ENCODE data around the gene OPHN1.
"Not testable (repeated sequence)": the region's sequence is repeated elsewhere in the genome, so short reads cannot be mapped to it uniquely, and the experiment has no call there.

OPHN1 gene

GRCh38 chrX:68163441-68163840 lies 269.9 kb downstream of the OPHN1 start:
- no peak for DNase-seq (ENCODE audit: low read depth in 3 of 3)

- no peak for DNase-seq (ENCODE audit: low read depth in 3 of 3)
These were observed 285.4 kb downstream of the OPHN1 start for GRCh38 chrX:68147848-68148247.

- DNase-seq (ENCODE audit: low read depth in 3 of 3): no peak
These were observed 287.2 kb downstream of the OPHN1 start for GRCh38 chrX:68146054-68146453.

- no peak for DNase-seq (ENCODE audit: low read depth in 3 of 3)
These were observed 293.5 kb downstream of the OPHN1 start for GRCh38 chrX:68139791-68140190.

GRCh38 chrX:68133181-68133580 lies 300.1 kb downstream of the OPHN1 start:
- no peak for DNase-seq (ENCODE audit: low read depth in 3 of 3)

- DNase-seq (ENCODE audit: low read depth in 3 of 3): no peak
These were observed 300.5 kb downstream of the OPHN1 start for GRCh38 chrX:68132749-68133148.

- no peak for DNase-seq (ENCODE audit: low read depth in 3 of 3)
These were observed 311.5 kb downstream of the OPHN1 start for GRCh38 chrX:68121835-68122234.

GRCh38 chrX:68121371-68121770 lies 311.9 kb downstream of the OPHN1 start:
- no peak for DNase-seq (ENCODE audit: low read depth in 3 of 3)

GRCh38 chrX:68115371-68115770 lies 317.9 kb downstream of the OPHN1 start:
- no peak for DNase-seq (ENCODE audit: low read depth in 3 of 3)

GRCh38 chrX:68114573-68115129 lies 318.6 kb downstream of the OPHN1 start:
- DNase-seq (ENCODE audit: low read depth in 3 of 3): no peak

- DNase-seq (ENCODE audit: low read depth in 3 of 3): no peak
These were observed 319.3 kb downstream of the OPHN1 start for GRCh38 chrX:68113837-68114572.

GRCh38 chrX:68112321-68112720 lies 321.0 kb downstream of the OPHN1 start:
- DNase-seq (ENCODE audit: low read depth in 3 of 3): no peak

- no peak for DNase-seq (ENCODE audit: low read depth in 3 of 3)
These were observed 324.1 kb downstream of the OPHN1 start for GRCh38 chrX:68109162-68109561.

- no peak for DNase-seq (ENCODE audit: low read depth in 3 of 3)
These were observed 334.9 kb downstream of the OPHN1 start for GRCh38 chrX:68098431-68098830.

- DNase-seq (ENCODE audit: low read depth in 3 of 3): no peak
These were observed 343.0 kb downstream of the OPHN1 start for GRCh38 chrX:68090266-68090665.

GRCh38 chrX:68087526-68087925 lies 345.8 kb downstream of the OPHN1 start:
- DNase-seq (ENCODE audit: low read depth in 3 of 3): no peak

GRCh38 chrX:68086709-68087108 lies 346.6 kb downstream of the OPHN1 start:
- DNase-seq (ENCODE audit: low read depth in 3 of 3): no peak

GRCh38 chrX:68084765-68085164 lies 348.5 kb downstream of the OPHN1 start:
- no peak for DNase-seq (ENCODE audit: low read depth in 3 of 3)

GRCh38 chrX:68083510-68083909 lies 349.8 kb downstream of the OPHN1 start:
- DNase-seq (ENCODE audit: low read depth in 3 of 3): no peak

GRCh38 chrX:68079961-68080360 lies 353.3 kb downstream of the OPHN1 start:
- no peak for DNase-seq (ENCODE audit: low read depth in 3 of 3)

- not testable (repeated sequence) for DNase-seq (ENCODE audit: low read depth in 3 of 3)
These were observed 354.5 kb downstream of the OPHN1 start for GRCh38 chrX:68078801-68079200.

GRCh38 chrX:68077378-68077777 lies 355.9 kb downstream of the OPHN1 start:
- no peak for DNase-seq (ENCODE audit: low read depth in 3 of 3)

- DNase-seq (ENCODE audit: low read depth in 3 of 3): no peak
These were observed 361.3 kb downstream of the OPHN1 start for GRCh38 chrX:68072041-68072440.

GRCh38 chrX:68070119-68070518 lies 363.2 kb downstream of the OPHN1 start:
- not testable (repeated sequence) for DNase-seq (ENCODE audit: low read depth in 3 of 3)

All from stimulated activated CD4-positive, alpha-beta T cell treated with anti-CD3 and anti-CD28 coated beads, TNF-alpha, amount 100 ng/mL, for 4 hours (primary cell).